HK-2 (cell line): ENCODE data around the gene TRPC6.

Source experiments
- DNase-seq: peaks from one replicate; pipeline ENCODE4 v3.0.0-alpha.2; 2018; ENCODE audit not compliant: unreplicated experiment

Gene TRPC6

GRCh38 chr11:101583251-101584128 lies at the start of gene TRPC6:
TRPC6 (minus strand) TSS chr11:101584007; CDS start chr11:101583503, 504 bp downstream.
- no peak for DNase-seq

GRCh38 chr11:101620026-101620425 lies 36.2 kb upstream of the TRPC6 start:
- DNase-seq: no peak

GRCh38 chr11:101618709-101619108 lies 34.9 kb upstream of the TRPC6 start:
- no peak for DNase-seq

GRCh38 chr11:101617735-101618332 lies 34.0 kb upstream of the TRPC6 start:
- no peak for DNase-seq

- no peak for DNase-seq
Observed at GRCh38 chr11:101612481-101612880, 28.7 kb upstream of the TRPC6 start.

GRCh38 chr11:101600924-101601323 lies 17.1 kb upstream of the TRPC6 start:
- DNase-seq: no peak

GRCh38 chr11:101586965-101587364 lies 3.2 kb upstream of the TRPC6 start:
- DNase-seq: no peak

GRCh38 chr11:101584655-101585054 lies 848 bp upstream of the TRPC6 start:
- DNase-seq: no peak

- DNase-seq: no peak
Observed at GRCh38 chr11:101584129-101584515, 315 bp upstream of the TRPC6 start.

- DNase-seq: no peak
Observed at GRCh38 chr11:101582989-101583250, 887 bp downstream of the TRPC6 start.

GRCh38 chr11:101582236-101582988 lies 1.4 kb downstream of the TRPC6 start:
- DNase-seq: no peak

GRCh38 chr11:101577461-101577860 lies 6.3 kb downstream of the TRPC6 start:
- no peak for DNase-seq

GRCh38 chr11:101576456-101576855 lies 7.4 kb downstream of the TRPC6 start:
- DNase-seq: no peak

- no peak for DNase-seq
Observed at GRCh38 chr11:101574886-101575285, 8.9 kb downstream of the TRPC6 start.

GRCh38 chr11:101567071-101567470 lies 16.7 kb downstream of the TRPC6 start:
- no peak for DNase-seq

- no peak for DNase-seq
Observed at GRCh38 chr11:101566626-101567025, 17.2 kb downstream of the TRPC6 start.

- no peak for DNase-seq
Observed at GRCh38 chr11:101563166-101563565, 20.6 kb downstream of the TRPC6 start.

GRCh38 chr11:101555366-101555765 lies 28.4 kb downstream of the TRPC6 start:
- DNase-seq: no peak

GRCh38 chr11:101553891-101554292 lies 29.9 kb downstream of the TRPC6 start:
- DNase-seq: no peak

- no peak for DNase-seq
Observed at GRCh38 chr11:101552888-101553287, 30.9 kb downstream of the TRPC6 start.

- no peak for DNase-seq
Observed at GRCh38 chr11:101528541-101528940, 55.3 kb downstream of the TRPC6 start.

GRCh38 chr11:101523634-101524260 lies 60.1 kb downstream of the TRPC6 start:
- DNase-seq: no peak
